Motor neuron (in vitro differentiated cells): Measurements from ENCODE around the gene CLEC4G. TPM values are rescaled to one million over a fixed set of nuclear protein-coding genes. Genes with fewer than 3 reads are reported as not detected.

Experiments
- ATAC-seq, 8 experiments: fragments of 200-7000 bp; cut with Tn5 transposase; replicated peaks in 6 of 8; 2 replicates each; pipeline ENCODE4 v1.8.0; 2021; ENCODE audit warnings: mild to moderate bottlenecking in 8 of 8, moderate library complexity in 8 of 8
- H3K27ac ChIP-seq, 2 donors: fragments of 250-450 bp; sonication (Bioruptor Pico); 2 replicates each; pipeline ENCODE4 v1.9.0; 2021; ENCODE audit warnings: antibody characterized with exemption in 2 of 2, mild to moderate bottlenecking in 2 of 2, moderate library complexity in 1 of 2
- H3K4me1 ChIP-seq, 2 donors: fragments of 250-450 bp; sonication (Bioruptor Pico); replicated peaks in 1 of 2; 2 replicates each; pipeline ENCODE4 v1.6.1; 2021; ENCODE audit warnings: antibody characterized with exemption in 2 of 2, mild to moderate bottlenecking in 2 of 2, moderate library complexity in 1 of 2
- H3K4me3 ChIP-seq, 5 donors: fragments of 250-450 bp; sonication (Bioruptor Pico); 2 replicates each; pipeline ENCODE4 v1.9.0; 2021; ENCODE audit warnings: antibody characterized with exemption in 5 of 5, mild to moderate bottlenecking in 5 of 5, moderate library complexity in 4 of 5
- WGBS, 10 experiments: fragments of 450-650 bp; shearing (Covaris generic); methylation state at CpG; one replicate each; pipeline ENCODE4 v1.0.0; 2022; 5-methylcytosine and 5-hydroxymethylcytosine counted together
- in situ Hi-C, 9 experiments: fragments of 400-800 bp; cut with MboI; loops; one replicate each; pipeline ENCODE4 v1.15.0; 2021; ENCODE audit warnings: low sequenced_read_pairs in 9 of 9, low pct_unique_long_range_greater_than_20kb in 2 of 9; ENCODE audit not compliant: unreplicated experiment in 9 of 9
- total RNA-seq, 8 experiments: library from RNA; unstranded; fragments of 300-600 nt; gene quantifications; 2 replicates each; pipeline versions ENCODE4 v1.2.3 to v1.2.4, GENCODE V29; 2022

The CLEC4G gene
- total RNA-seq, 8 experiments from 2014 or later = 0.20 TPM; not detected in 7

GRCh38 chr19:7706188-7706954, 25.5 kb downstream of the CLEC4G start:
- H3K27ac ChIP-seq = no peak overlapping the region
- 60 to 81% (median 71%) methylated on average over 1 to 8 of the region's 14 CpGs; no CpG with 5 or more reads in 4 of the 10 experiments for WGBS, 10 experiments
- H3K4me3 ChIP-seq = no peak overlapping the region
- no peak for ATAC-seq
- in situ Hi-C loops = no loop called here
- no peaks in the 10 kb centered on the region for H3K4me1 ChIP-seq

- no peak overlapping the region for H3K27ac ChIP-seq
- 40 to 100% (median 63%) methylated on average over 1 to 5 of the region's 24 CpGs; no CpG with 5 or more reads in 2 of the 10 experiments for WGBS, 10 experiments
- H3K4me3 ChIP-seq = no peak overlapping the region
- in situ Hi-C loops = no loop called here
- H3K4me1 ChIP-seq = no peaks in the 10 kb centered on the region
- ATAC-seq = no peak
These were observed 26.3 kb downstream of the CLEC4G start for GRCh38 chr19:7705387-7706187.

GRCh38 chr19:7704280-7705060, 27.4 kb downstream of the CLEC4G start:
- no peak for ATAC-seq
- 33 to 100% (median 79%) methylated on average over 1 to 3 of the region's 6 CpGs; no CpG with 5 or more reads in 4 of the 10 experiments for WGBS, 10 experiments
- no peaks in the 10 kb centered on the region for H3K4me1 ChIP-seq
- in situ Hi-C loops = no loop called here
- no peak overlapping the region for H3K27ac ChIP-seq
- no peak overlapping the region for H3K4me3 ChIP-seq

GRCh38 chr19:7703332-7703731, 28.6 kb downstream of the CLEC4G start:
- no peak overlapping the region for H3K4me3 ChIP-seq
- in situ Hi-C loops = no loop called here
- ATAC-seq = no peak
- no peaks in the 10 kb centered on the region for H3K4me1 ChIP-seq
- no peak overlapping the region for H3K27ac ChIP-seq
- WGBS, 10 experiments = 50 to 75% methylated on average over 2 to 4 of the region's 8 CpGs; no CpG with 5 or more reads in 8 of the 10 experiments

- H3K4me1 ChIP-seq = no peaks in the 10 kb centered on the region
- in situ Hi-C loops = no loop called here
- H3K4me3 ChIP-seq = no peak within 1 kb of the TSS
- 20 to 90% (median 41%) methylated on average over 1 to 10 of the region's 20 CpGs; no CpG with 5 or more reads in 4 of the 10 experiments for WGBS, 10 experiments
- no peak for ATAC-seq
- no peak within 1 kb of the TSS for H3K27ac ChIP-seq
These were observed 30.1 kb downstream of the CLEC4G start, which contains the start of gene FCER2 for GRCh38 chr19:7701654-7702457. TSS of gene FCER2 (minus strand) at chr19:7702131. CDS start at chr19:7699760, 2,371 bp downstream.

GRCh38 chr19:7701049-7701653, 30.8 kb downstream of the CLEC4G start:
- in situ Hi-C loops = no loop called here
- Histone ChIP-seq H3K27ac (no peak overlapping the region), H3K4me1 (no peaks in the 10 kb centered on the region), H3K4me3 (no peak overlapping the region)
- 59 to 93% (median 82%) methylated on average over 2 to 6 of the region's 12 CpGs; no CpG with 5 or more reads in 3 of the 10 experiments for WGBS, 10 experiments
- no peak for ATAC-seq

GRCh38 chr19:7699417-7700401, 32.2 kb downstream of the CLEC4G start:
- WGBS, 10 experiments = 20 to 77% (median 58%) methylated on average over 4 to 12 of the region's 15 CpGs; no CpG with 5 or more reads in 3 of the 10 experiments
- ATAC-seq = peak in 1 of 8 experiments; percentile 46
- H3K27ac ChIP-seq = no peak overlapping the region
- H3K4me1 ChIP-seq = no peaks in the 10 kb centered on the region
- in situ Hi-C loops = no loop called here
- H3K4me3 ChIP-seq = no peak overlapping the region

GRCh38 chr19:7699003-7699402, 32.9 kb downstream of the CLEC4G start:
- WGBS, 10 experiments = 20% methylated on average over 1 of the region's 2 CpGs; no CpG with 5 or more reads in 9 of the 10 experiments
- Histone ChIP-seq H3K4me3 (no peak overlapping the region), H3K4me1 (no peaks in the 10 kb centered on the region), H3K27ac (no peak overlapping the region)
- in situ Hi-C loops = no loop called here
- ATAC-seq = no peak

- H3K4me3 ChIP-seq = no peak overlapping the region
- 0 to 8% (median 0%) methylated on average over 1 to 2 of the region's 11 CpGs; no CpG with 5 or more reads in 7 of the 10 experiments for WGBS, 10 experiments
- in situ Hi-C loops = no loop called here
- no peaks in the 10 kb centered on the region for H3K4me1 ChIP-seq
- H3K27ac ChIP-seq = no peak overlapping the region
- no peak for ATAC-seq
These were observed 33.3 kb downstream of the CLEC4G start for GRCh38 chr19:7698583-7698982.

GRCh38 chr19:7697721-7698287, 34.1 kb downstream of the CLEC4G start:
- in situ Hi-C loops = no loop called here
- no peak overlapping the region for H3K27ac ChIP-seq
- WGBS, 10 experiments = 32 to 85% (median 57%) methylated on average over 2 to 9 of the region's 10 CpGs; no CpG with 5 or more reads in 3 of the 10 experiments
- no peak for ATAC-seq
- no peaks in the 10 kb centered on the region for H3K4me1 ChIP-seq
- H3K4me3 ChIP-seq = no peak overlapping the region

- Histone ChIP-seq H3K4me1 (no peaks in the 10 kb centered on the region), H3K4me3 (no peak overlapping the region), H3K27ac (no peak overlapping the region)
- whole genome bisulfite sequencing, 10 experiments = 0 to 80% (median 21%) methylated on average over 1 to 3 of the region's 4 CpGs; no CpG with 5 or more reads in 6 of the 10 experiments
- in situ Hi-C loops = no loop called here
- ATAC-seq = no peak
These were observed 37.4 kb downstream of the CLEC4G start for GRCh38 chr19:7694499-7694898.
